Measurements from ENCODE around the gene PIK3CB.

Gene PIK3CB

DNA sequence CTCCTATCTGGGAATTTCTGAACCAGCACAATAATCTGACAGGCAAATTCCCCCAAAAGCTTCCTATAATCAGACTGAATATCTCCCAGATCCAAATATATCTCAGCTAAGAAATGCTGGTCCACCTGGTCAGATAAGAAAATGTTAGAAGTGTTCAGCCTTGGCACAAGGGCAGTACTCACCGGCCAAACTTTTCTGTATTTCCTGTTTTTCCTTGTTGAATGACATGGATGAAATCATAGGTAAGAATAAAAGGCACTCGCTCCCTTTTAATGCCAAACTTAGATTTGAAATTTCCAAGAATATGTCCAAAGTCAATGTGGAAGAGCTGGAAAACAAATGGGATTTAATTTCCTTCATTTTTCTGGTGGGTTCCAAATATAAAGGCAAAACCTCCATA, 177.2 kb downstream of the PIK3CB start:
- TF ChIP-seq ZNF768 (tag by site-specific recombination; IDR thresholded peaks at IDR 0.05) = no peak
- no peak for TF ChIP-seq ZBTB8A (tag by site-specific recombination; IDR thresholded peaks at IDR 0.05)
- no peak for TF ChIP-seq ZNF350 (tag by site-specific recombination; IDR thresholded peaks at IDR 0.05)
- TF ChIP-seq ZNF114 (tag by site-specific recombination; IDR thresholded peaks at IDR 0.05) = no peak
- no peak for TF ChIP-seq ZBTB48 (tag by site-specific recombination; IDR thresholded peaks at IDR 0.05)
- TF ChIP-seq, protein P1, sequence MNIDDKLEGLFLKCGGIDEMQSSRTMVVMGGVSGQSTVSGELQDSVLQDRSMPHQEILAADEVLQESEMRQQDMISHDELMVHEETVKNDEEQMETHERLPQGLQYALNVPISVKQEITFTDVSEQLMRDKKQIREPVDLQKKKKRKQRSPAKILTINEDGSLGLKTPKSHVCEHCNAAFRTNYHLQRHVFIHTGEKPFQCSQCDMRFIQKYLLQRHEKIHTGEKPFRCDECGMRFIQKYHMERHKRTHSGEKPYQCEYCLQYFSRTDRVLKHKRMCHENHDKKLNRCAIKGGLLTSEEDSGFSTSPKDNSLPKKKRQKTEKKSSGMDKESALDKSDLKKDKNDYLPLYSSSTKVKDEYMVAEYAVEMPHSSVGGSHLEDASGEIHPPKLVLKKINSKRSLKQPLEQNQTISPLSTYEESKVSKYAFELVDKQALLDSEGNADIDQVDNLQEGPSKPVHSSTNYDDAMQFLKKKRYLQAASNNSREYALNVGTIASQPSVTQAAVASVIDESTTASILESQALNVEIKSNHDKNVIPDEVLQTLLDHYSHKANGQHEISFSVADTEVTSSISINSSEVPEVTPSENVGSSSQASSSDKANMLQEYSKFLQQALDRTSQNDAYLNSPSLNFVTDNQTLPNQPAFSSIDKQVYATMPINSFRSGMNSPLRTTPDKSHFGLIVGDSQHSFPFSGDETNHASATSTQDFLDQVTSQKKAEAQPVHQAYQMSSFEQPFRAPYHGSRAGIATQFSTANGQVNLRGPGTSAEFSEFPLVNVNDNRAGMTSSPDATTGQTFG (tag by site-specific recombination; IDR thresholded peaks at IDR 0.05; ENCODE audit: borderline replicate concordance) = no peak
- no peak for TF ChIP-seq ZNF174 (tag by site-specific recombination; IDR thresholded peaks at IDR 0.05)
- TF ChIP-seq, protein P2, sequence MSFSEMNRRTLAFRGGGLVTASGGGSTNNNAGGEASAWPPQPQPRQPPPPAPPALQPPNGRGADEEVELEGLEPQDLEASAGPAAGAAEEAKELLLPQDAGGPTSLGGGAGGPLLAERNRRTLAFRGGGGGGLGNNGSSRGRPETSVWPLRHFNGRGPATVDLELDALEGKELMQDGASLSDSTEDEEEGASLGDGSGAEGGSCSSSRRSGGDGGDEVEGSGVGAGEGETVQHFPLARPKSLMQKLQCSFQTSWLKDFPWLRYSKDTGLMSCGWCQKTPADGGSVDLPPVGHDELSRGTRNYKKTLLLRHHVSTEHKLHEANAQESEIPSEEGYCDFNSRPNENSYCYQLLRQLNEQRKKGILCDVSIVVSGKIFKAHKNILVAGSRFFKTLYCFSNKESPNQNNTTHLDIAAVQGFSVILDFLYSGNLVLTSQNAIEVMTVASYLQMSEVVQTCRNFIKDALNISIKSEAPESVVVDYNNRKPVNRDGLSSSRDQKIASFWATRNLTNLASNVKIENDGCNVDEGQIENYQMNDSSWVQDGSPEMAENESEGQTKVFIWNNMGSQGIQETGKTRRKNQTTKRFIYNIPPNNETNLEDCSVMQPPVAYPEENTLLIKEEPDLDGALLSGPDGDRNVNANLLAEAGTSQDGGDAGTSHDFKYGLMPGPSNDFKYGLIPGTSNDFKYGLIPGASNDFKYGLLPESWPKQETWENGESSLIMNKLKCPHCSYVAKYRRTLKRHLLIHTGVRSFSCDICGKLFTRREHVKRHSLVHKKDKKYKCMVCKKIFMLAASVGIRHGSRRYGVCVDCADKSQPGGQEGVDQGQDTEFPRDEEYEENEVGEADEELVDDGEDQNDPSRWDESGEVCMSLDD (tag by site-specific recombination; IDR thresholded peaks at IDR 0.05) = no peak
- TF ChIP-seq, protein P3, sequence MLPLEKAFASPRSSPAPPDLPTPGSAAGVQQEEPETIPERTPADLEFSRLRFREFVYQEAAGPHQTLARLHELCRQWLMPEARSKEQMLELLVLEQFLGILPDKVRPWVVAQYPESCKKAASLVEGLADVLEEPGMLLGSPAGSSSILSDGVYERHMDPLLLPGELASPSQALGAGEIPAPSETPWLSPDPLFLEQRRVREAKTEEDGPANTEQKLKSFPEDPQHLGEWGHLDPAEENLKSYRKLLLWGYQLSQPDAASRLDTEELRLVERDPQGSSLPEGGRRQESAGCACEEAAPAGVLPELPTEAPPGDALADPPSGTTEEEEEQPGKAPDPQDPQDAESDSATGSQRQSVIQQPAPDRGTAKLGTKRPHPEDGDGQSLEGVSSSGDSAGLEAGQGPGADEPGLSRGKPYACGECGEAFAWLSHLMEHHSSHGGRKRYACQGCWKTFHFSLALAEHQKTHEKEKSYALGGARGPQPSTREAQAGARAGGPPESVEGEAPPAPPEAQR (tag by site-specific recombination; IDR thresholded peaks at IDR 0.05) = no peak
- no peak for TF ChIP-seq ZSCAN30 (tag by site-specific recombination; IDR thresholded peaks at IDR 0.05)
- TF ChIP-seq HOXD13 (CRISPR knock-in tag; IDR thresholded peaks at IDR 0.05; ENCODE audit: borderline replicate concordance) = no peak
- Histone ChIP-seq H3K36me3 (ENCODE audit: control insufficient read depth in 2 of 2, insufficient read depth in 1 of 2, low read length in 2 of 2) (peaks cover 0 to 40% of the 10 kb centered on the region in 2 experiments; a peak in 1 of 3 replicates), H3K4me1 (ENCODE audit: control insufficient read depth, insufficient read depth, low read length) (no peaks in the 10 kb centered on the region), H3K9me3 (ENCODE audit: control insufficient read depth, insufficient read depth, low read depth, low read length) (no peaks in the 10 kb centered on the region), H3K4me3 (ENCODE audit: low read depth, low read length) (no peak overlapping the region), H3K27ac (ENCODE audit: extremely low read depth, low read depth, low read length) (no peak overlapping the region)
- POLR2A ChIA-PET = no interaction called here
- CTCF ChIA-PET = interaction anchor here (1.2 kb wide), 1 partner anchor 258 kb away, joined by 3 read pairs; no protein-coding TSS in a partner anchor

DNA sequence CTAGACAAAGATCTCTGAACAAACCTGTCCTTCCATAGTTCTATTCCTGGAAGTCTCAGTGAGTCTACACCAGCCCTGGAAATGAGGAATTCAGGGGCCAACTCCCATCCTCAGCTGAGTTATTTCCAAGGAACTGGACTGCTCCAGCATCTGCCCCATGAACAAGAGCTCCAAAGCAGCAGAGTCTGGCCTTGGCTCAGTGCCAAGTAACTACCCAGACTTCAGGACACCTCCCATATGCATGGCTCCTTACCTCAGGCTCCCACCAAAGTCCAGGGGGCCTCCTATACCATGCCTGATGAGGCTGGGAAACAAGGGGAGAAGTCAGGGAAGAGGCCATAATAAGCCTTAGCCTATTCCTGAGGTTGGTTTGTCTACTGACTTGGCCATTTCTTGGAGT, 181.2 kb downstream of the PIK3CB start:
- ChIA-PET CTCF (no interaction called here), POLR2A (no interaction called here)
- Histone ChIP-seq H3K4me3 (ENCODE audit: low read depth, low read length) (no peak overlapping the region), H3K9me3 (ENCODE audit: control insufficient read depth, insufficient read depth, low read depth, low read length) (no peaks in the 10 kb centered on the region), H3K36me3 (ENCODE audit: control insufficient read depth in 2 of 2, insufficient read depth in 1 of 2, low read length in 2 of 2) (peaks cover 7 to 47% of the 10 kb centered on the region in 2 experiments; a peak in 2 of 3 replicates), H3K27ac (ENCODE audit: extremely low read depth, low read depth, low read length) (no peak overlapping the region), H3K4me1 (ENCODE audit: control insufficient read depth, insufficient read depth, low read length) (no peaks in the 10 kb centered on the region)
- TF ChIP-seq YY2 (tag by site-specific recombination; IDR thresholded peaks at IDR 0.05) = no peak
- TF ChIP-seq ZNF174 (tag by site-specific recombination; IDR thresholded peaks at IDR 0.05) = no peak
- TF ChIP-seq ZNF544 (tag by site-specific recombination; IDR thresholded peaks at IDR 0.05) = 0 out of 2 replicates have a peak, but pooled peaks have one; percentile 23
- TF ChIP-seq ZNF501 (tag by site-specific recombination; IDR thresholded peaks at IDR 0.05) = no peak
- TF ChIP-seq ZNF660 (tag by site-specific recombination; IDR thresholded peaks at IDR 0.05) = no peak

DNA sequence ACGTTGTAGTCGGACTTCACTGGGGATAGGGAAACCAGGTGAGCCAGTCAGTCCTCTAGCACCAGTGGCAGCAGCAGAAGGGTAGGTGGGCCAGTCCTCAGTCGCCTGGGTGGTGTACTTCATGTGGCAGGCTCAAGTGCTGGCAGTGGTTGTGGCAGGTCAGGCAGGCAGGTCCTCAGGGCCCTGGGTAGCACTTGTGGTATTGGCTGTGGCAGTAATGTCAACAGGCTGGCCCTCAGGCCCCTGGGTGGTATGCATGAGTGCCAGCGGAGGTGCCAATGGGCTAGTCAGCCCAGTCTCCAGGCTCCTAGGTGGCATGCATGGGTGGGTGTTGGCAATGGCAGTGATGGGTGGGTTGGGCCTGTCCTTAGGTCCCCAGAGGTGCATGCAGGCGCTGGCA, 185.6 kb downstream of the PIK3CB start:
- Histone ChIP-seq H3K36me3 (ENCODE audit: control insufficient read depth in 2 of 2, insufficient read depth in 1 of 2, low read length in 2 of 2) (peaks cover 7 to 29% of the 10 kb centered on the region in 2 experiments; a peak in 2 of 3 replicates), H3K4me1 (ENCODE audit: control insufficient read depth, insufficient read depth, low read length) (no peaks in the 10 kb centered on the region), H3K27ac (ENCODE audit: extremely low read depth, low read depth, low read length) (no peak overlapping the region), H3K9me3 (ENCODE audit: control insufficient read depth, insufficient read depth, low read depth, low read length) (no peaks in the 10 kb centered on the region), H3K4me3 (ENCODE audit: low read depth, low read length) (no peak overlapping the region)
- CTCF ChIA-PET = no interaction called here
- POLR2A ChIA-PET = no interaction called here
- no peak for TF ChIP-seq SP2 (tag by site-specific recombination; IDR thresholded peaks at IDR 0.05)
- TF ChIP-seq RBAK (tag by site-specific recombination; IDR thresholded peaks at IDR 0.05) = no peak
- no peak for TF ChIP-seq ZFP69B (tag by site-specific recombination; IDR thresholded peaks at IDR 0.05)
- no peak for TF ChIP-seq BCL11A (tag by site-specific recombination; IDR thresholded peaks at IDR 0.05; ENCODE audit: low read depth)
- TF ChIP-seq ZBTB48 (tag by site-specific recombination; IDR thresholded peaks at IDR 0.05) = no peak
- no peak for TF ChIP-seq ZNF223 (tag by site-specific recombination; IDR thresholded peaks at IDR 0.05)
- TF ChIP-seq, protein P4, sequence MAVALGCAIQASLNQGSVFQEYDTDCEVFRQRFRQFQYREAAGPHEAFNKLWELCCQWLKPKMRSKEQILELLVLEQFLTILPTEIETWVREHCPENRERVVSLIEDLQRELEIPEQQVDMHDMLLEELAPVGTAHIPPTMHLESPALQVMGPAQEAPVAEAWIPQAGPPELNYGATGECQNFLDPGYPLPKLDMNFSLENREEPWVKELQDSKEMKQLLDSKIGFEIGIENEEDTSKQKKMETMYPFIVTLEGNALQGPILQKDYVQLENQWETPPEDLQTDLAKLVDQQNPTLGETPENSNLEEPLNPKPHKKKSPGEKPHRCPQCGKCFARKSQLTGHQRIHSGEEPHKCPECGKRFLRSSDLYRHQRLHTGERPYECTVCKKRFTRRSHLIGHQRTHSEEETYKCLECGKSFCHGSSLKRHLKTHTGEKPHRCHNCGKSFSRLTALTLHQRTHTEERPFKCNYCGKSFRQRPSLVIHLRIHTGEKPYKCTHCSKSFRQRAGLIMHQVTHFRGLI (tag by site-specific recombination; IDR thresholded peaks at IDR 0.05) = no peak
- TF ChIP-seq ZNF239 (tag by site-specific recombination; IDR thresholded peaks at IDR 0.05) = no peak
- TF ChIP-seq, protein P5, sequence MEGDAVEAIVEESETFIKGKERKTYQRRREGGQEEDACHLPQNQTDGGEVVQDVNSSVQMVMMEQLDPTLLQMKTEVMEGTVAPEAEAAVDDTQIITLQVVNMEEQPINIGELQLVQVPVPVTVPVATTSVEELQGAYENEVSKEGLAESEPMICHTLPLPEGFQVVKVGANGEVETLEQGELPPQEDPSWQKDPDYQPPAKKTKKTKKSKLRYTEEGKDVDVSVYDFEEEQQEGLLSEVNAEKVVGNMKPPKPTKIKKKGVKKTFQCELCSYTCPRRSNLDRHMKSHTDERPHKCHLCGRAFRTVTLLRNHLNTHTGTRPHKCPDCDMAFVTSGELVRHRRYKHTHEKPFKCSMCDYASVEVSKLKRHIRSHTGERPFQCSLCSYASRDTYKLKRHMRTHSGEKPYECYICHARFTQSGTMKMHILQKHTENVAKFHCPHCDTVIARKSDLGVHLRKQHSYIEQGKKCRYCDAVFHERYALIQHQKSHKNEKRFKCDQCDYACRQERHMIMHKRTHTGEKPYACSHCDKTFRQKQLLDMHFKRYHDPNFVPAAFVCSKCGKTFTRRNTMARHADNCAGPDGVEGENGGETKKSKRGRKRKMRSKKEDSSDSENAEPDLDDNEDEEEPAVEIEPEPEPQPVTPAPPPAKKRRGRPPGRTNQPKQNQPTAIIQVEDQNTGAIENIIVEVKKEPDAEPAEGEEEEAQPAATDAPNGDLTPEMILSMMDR (tag by site-specific recombination; IDR thresholded peaks at IDR 0.05) = no peak

Measured in HEK293 (cell line).